SKM-1 treated with dmso at 0.1 percent for 144 hours (cell line): ENCODE results near the gene PJVK.
"Not testable (repeated sequence)": the region's sequence is repeated elsewhere in the genome, so short reads cannot be mapped to it uniquely, and the experiment has no call there.

Experiments
- DNase-seq: peaks from one replicate; lab custom pipeline; 2025; ENCODE audit not compliant: unreplicated experiment; lab: John Stamatoyannopoulos, UW

PJVK gene

GRCh38 chr2:178450774-178451525, at the start of gene PJVK, which contains the start of gene PRKRA:
PJVK (plus strand) TSS chr2:178451378; CDS start chr2:178453410, 2,032 bp downstream.
PRKRA (minus strand) TSS chr2:178451175; CDS start chr2:178451030, 145 bp downstream.
- DNase-seq: peak; percentile 93

GRCh38 chr2:178401994-178402437, 49.2 kb upstream of the PJVK start:
- no peak for DNase-seq

GRCh38 chr2:178403671-178404306, 47.4 kb upstream of the PJVK start:
- no peak for DNase-seq

- DNase-seq: no peak
These were observed 46.8 kb upstream of the PJVK start for GRCh38 chr2:178404368-178404767.

- no peak for DNase-seq
These were observed 41.9 kb upstream of the PJVK start for GRCh38 chr2:178409261-178409660.

GRCh38 chr2:178412047-178412446, 39.1 kb upstream of the PJVK start:
- no peak for DNase-seq

- not testable (repeated sequence) for DNase-seq
These were observed 38.7 kb upstream of the PJVK start for GRCh38 chr2:178412453-178412852.

GRCh38 chr2:178413472-178414265, 37.5 kb upstream of the PJVK start:
- peak; percentile 70 for DNase-seq

- peak; percentile 96 for DNase-seq
These were observed 36.6 kb upstream of the PJVK start for GRCh38 chr2:178414266-178415247.

- no peak for DNase-seq
These were observed 35.2 kb upstream of the PJVK start for GRCh38 chr2:178415979-178416378.

GRCh38 chr2:178417916-178418315, 33.3 kb upstream of the PJVK start:
- no peak for DNase-seq

GRCh38 chr2:178418426-178418825, 32.8 kb upstream of the PJVK start:
- DNase-seq: no peak

- no peak for DNase-seq
These were observed 32.1 kb upstream of the PJVK start for GRCh38 chr2:178419123-178419522.

- peak; percentile 38 for DNase-seq
These were observed 30.6 kb upstream of the PJVK start for GRCh38 chr2:178420463-178420999.

- DNase-seq: no peak
These were observed 29.1 kb upstream of the PJVK start for GRCh38 chr2:178422097-178422496.

GRCh38 chr2:178423746-178424145, 27.4 kb upstream of the PJVK start:
- not testable (repeated sequence) for DNase-seq

GRCh38 chr2:178425255-178425827, 25.8 kb upstream of the PJVK start:
- no peak for DNase-seq

- DNase-seq: no peak
These were observed 24.8 kb upstream of the PJVK start for GRCh38 chr2:178426388-178426787.

GRCh38 chr2:178427458-178427857, 23.7 kb upstream of the PJVK start:
- no peak for DNase-seq

- DNase-seq: no peak
These were observed 22.8 kb upstream of the PJVK start for GRCh38 chr2:178428396-178428806.
